K562 (cell line): ENCODE data around the gene C1QTNF12. TPM values are rescaled to one million over a fixed set of nuclear protein-coding genes. Genes with fewer than 3 reads are reported as not detected.
A peak's percentile ranks its signal among the peaks of the same experiment; 100 is the strongest.

Experiments
- ATAC-seq: fragments of 200-7000 bp; cut with Tn5 transposase; 3 replicates; pipeline ENCODE4 v1.9.1; 2020; ENCODE audit warnings: moderate library complexity
- BruUV-seq: library from RNA; stranded (reverse); fragments of 400-500 nt; replicated peaks from 2 replicates; lab custom pipeline; 2021; lab: Mats Ljungman, UMichigan
- CTCF ChIA-PET: fragments of 300-600 bp; formaldehyde crosslinking; extraction: SDS; loops from one replicate; lab custom pipeline; 2021; ENCODE audit warnings: low intra/inter-chr PET ratio; lab: Yijun Ruan, JAX
- POLR2A ChIA-PET: fragments of 300-600, 350-650 bp; sonication (Branson Sonifier 250); formaldehyde crosslinking; extraction: SDS; loops from one replicate; lab custom pipeline; 2021; ENCODE audit warnings: antibody characterized with exemption, inconsistent platforms; lab: Yijun Ruan, JAX
- DNase-seq, 4 experiments: peaks; one replicate each; pipeline versions ENCODE4 v3.0.0 to v3.0.0-alpha.2; 2011 to 2018; ENCODE audit warnings: low spot score in 3 of 4, mixed read lengths in 3 of 4; ENCODE audit errors: extremely low read depth in 1 of 4
- FAIRE-seq: peaks from 2 replicates; lab custom pipeline; 2011; peaks lifted over from hg19 to GRCh38; lab: Jason Lieb, UNC
- H2AFZ ChIP-seq: 2 replicates; pipeline ENCODE4 v1.6.0; 2011; ENCODE audit warnings: low read depth, low read length, control low read depth, inconsistent platforms
- H3K27ac ChIP-seq: fragments of 200-600 bp; 3 replicates; pipeline ENCODE4 v1.8.0; 2011; ENCODE audit warnings: low read depth, mild to moderate bottlenecking, control low read depth, inconsistent platforms, low read length, moderate library complexity, mixed read lengths; ENCODE audit errors: extremely low read depth
- H3K27me3 ChIP-seq, 2 experiments: fragments of 300-600 bp in 1 of 2; 2 replicates in 1 of 2; 3 replicates in 1 of 2; pipeline versions ENCODE4 v1.6.0 to v1.8.0; 2011; ENCODE audit warnings: inconsistent platforms in 2 of 2, low read length in 2 of 2, mild to moderate bottlenecking in 1 of 2, mixed read lengths in 1 of 2, moderate library complexity in 1 of 2; ENCODE audit not compliant: control insufficient read depth in 2 of 2, insufficient read depth in 2 of 2
- H3K36me3 ChIP-seq: fragments of 300-600 bp; 3 replicates; pipeline ENCODE4 v1.8.0; 2011; ENCODE audit warnings: mild to moderate bottlenecking, low read length, inconsistent platforms; ENCODE audit not compliant: control insufficient read depth, insufficient read depth
- H3K4me1 ChIP-seq, 2 experiments: fragments of 200-600 bp in 1 of 2; replicated peaks in 1 of 2; 2 replicates in 1 of 2; 3 replicates in 1 of 2; pipeline versions ENCODE4 v1.5.1 to v1.8.0; 2011; ENCODE audit warnings: inconsistent platforms in 2 of 2, low read length in 2 of 2, mild to moderate bottlenecking in 1 of 2, mixed read lengths in 1 of 2, moderate library complexity in 1 of 2; ENCODE audit not compliant: control insufficient read depth in 2 of 2, insufficient read depth in 2 of 2
- H3K4me2 ChIP-seq: 2 replicates; pipeline ENCODE4 v1.6.1; 2011; ENCODE audit warnings: low read length, control low read depth, inconsistent platforms, mixed read lengths; ENCODE audit not compliant: insufficient read depth
- H3K4me3 ChIP-seq: fragments of 200-600 bp; sonication (generic), shearing (Covaris generic); 2 replicates; pipeline ENCODE4 v1.5.1; 2016; ENCODE audit warnings: control low read depth, inconsistent platforms
- H3K79me2 ChIP-seq: fragments of 200-600 bp; 3 replicates; pipeline ENCODE4 v1.8.0; 2011; ENCODE audit warnings: low read length, inconsistent platforms; ENCODE audit not compliant: control insufficient read depth, insufficient read depth
- H3K9ac ChIP-seq, 2 experiments: 2 replicates each; pipeline versions ENCODE4 v1.6.0 to v1.6.1; 2011; ENCODE audit warnings: low read depth in 2 of 2, low read length in 2 of 2, control low read depth in 1 of 2, inconsistent platforms in 1 of 2, mild to moderate bottlenecking in 1 of 2, mixed read lengths in 1 of 2; ENCODE audit not compliant: insufficient read depth in 1 of 2
- H3K9me1 ChIP-seq: one replicate; pipeline ENCODE4 v1.6.0; 2011; ENCODE audit warnings: inconsistent platforms, mild to moderate bottlenecking, low read length, moderate library complexity; ENCODE audit not compliant: control insufficient read depth, insufficient read depth
- H3K9me3 ChIP-seq: replicated peaks from 2 replicates; pipeline ENCODE4 v1.5.1; 2011; ENCODE audit warnings: low read depth, low read length, inconsistent platforms; ENCODE audit not compliant: control insufficient read depth, insufficient read depth
- H4K20me1 ChIP-seq: replicated peaks from 2 replicates; pipeline ENCODE4 v1.6.1; 2011; ENCODE audit warnings: low read length, inconsistent platforms, mixed read lengths; ENCODE audit not compliant: control insufficient read depth, insufficient read depth
- BACH1 ChIP-seq: fragments of 200-800 bp; sonication (Bioruptor generic); IDR thresholded peaks from 2 replicates; pipeline ENCODE4 v1.6.1; 2016; ENCODE audit warnings: missing genetic modification characterization, missing compliant biosample characterization
- CREB1 ChIP-seq, 2 experiments: sonication (generic) in 1 of 2; formaldehyde crosslinking in 1 of 2; IDR thresholded peaks; 2 replicates each; pipeline versions ENCODE4 v1.6.1 to v1.8.0; 2012 to 2022; ENCODE audit warnings: inconsistent platforms in 1 of 2, mild to moderate bottlenecking in 1 of 2, missing genetic modification reagents in 1 of 2, moderate library complexity in 1 of 2
- GABPA ChIP-seq: fragments of 200-800 bp; sonication (Bioruptor generic); conservative IDR thresholded peaks from 2 replicates; pipeline ENCODE4 v1.6.1; 2016; ENCODE audit warnings: low read depth, missing genetic modification characterization, missing compliant biosample characterization
- HDGF ChIP-seq: fragments of 450-650 bp; IDR thresholded peaks from 2 replicates; pipeline ENCODE4 v1.6.1; 2016
- L3MBTL2 ChIP-seq: fragments of 450-650 bp; IDR thresholded peaks from 2 replicates; pipeline ENCODE4 v1.6.1; 2016; ENCODE audit warnings: mild to moderate bottlenecking, moderate library complexity
- MECOM ChIP-seq: fragments of 250-450 bp; sonication (Bioruptor Pico); IDR thresholded peaks from 2 replicates; pipeline ENCODE4 v1.8.0; 2022; ENCODE audit warnings: inconsistent platforms
- MEF2D ChIP-seq: conservative IDR thresholded peaks from 2 replicates; pipeline ENCODE4 v1.6.1; 2016; ENCODE audit warnings: low read depth, missing genetic modification characterization, missing compliant biosample characterization
- NEUROD1 ChIP-seq: fragments of 150-350 bp; IDR thresholded peaks from 2 replicates; pipeline ENCODE4 v1.6.1; 2014; ENCODE audit warnings: borderline replicate concordance, low read length, low read depth; ENCODE audit not compliant: partially characterized antibody
- SIN3B ChIP-seq: fragments of 450-650 bp; IDR thresholded peaks from 2 replicates; pipeline ENCODE4 v1.6.1; 2017; ENCODE audit warnings: low read depth, mild to moderate bottlenecking, moderate library complexity
- ZNF785 ChIP-seq: fragments of 250-450 bp; sonication (Bioruptor Pico); IDR thresholded peaks from 2 replicates; pipeline ENCODE4 v1.4.0; 2020; ENCODE audit warnings: mild to moderate bottlenecking
- whole genome bisulfite sequencing: fragments of 100-300 bp; shearing (Covaris generic); methylation state at CpG from one replicate; pipeline ENCODE4 v1.1.6; 2016; ENCODE audit warnings: low coverage, mixed read lengths; ENCODE audit not compliant: insufficient coverage; ENCODE audit errors: missing lambda C conversion rate; 5-methylcytosine and 5-hydroxymethylcytosine counted together
- in situ Hi-C: fragments of 300-500 bp; cut with MboI; formaldehyde crosslinking; loops from 4 replicates; pipeline ENCODE4 v1.15.0; 2018; ENCODE audit warnings: inconsistent platforms, mixed read lengths
- intact Hi-C: fragments of 100-400 bp; cut with micrococcal nuclease; formaldehyde crosslinking; loops from 2 replicates; pipeline ENCODE4 v1.14.2; 2022
- polyA plus RNA-seq, 8 experiments: library from polyadenylated mRNA; depleted of rRNA in 4 of 8; stranded (reverse) in 5 of 8; unstranded in 3 of 8; fragments of >200 nt; fragmentation: Nextera tagmentation in 2 of 8; fragmentation: Illumina TruSeq in 1 of 8; extraction: Ambion mirVana in 2 of 8; extraction: Trizol in 1 of 8; gene quantifications; 2 replicates each; pipeline versions ENCODE4 v1.2.1 to v1.2.3, GENCODE V29; 2011 to 2014; ENCODE audit warnings: inconsistent platforms in 1 of 8, missing spikeins in 1 of 8
- total RNA-seq, 7 experiments: library from RNA; depleted of rRNA in 6 of 7; stranded (reverse); fragments of >200 nt in 6 of 7; fragmentation: Illumina TruSeq in 2 of 7; extraction: Trizol in 2 of 7; gene quantifications; 2 replicates each; pipeline versions ENCODE4 v1.2.1 to v1.2.3, GENCODE V29; 2011 to 2021; ENCODE audit warnings: low replicate concordance in 1 of 7
- TF ChIP-seq, protein P1 (sequence below): fragments of 450-650 bp; conservative IDR thresholded peaks from 2 replicates; pipeline ENCODE4 v1.6.1; 2016; ENCODE audit warnings: missing genetic modification characterization, low read depth, mild to moderate bottlenecking, control low read depth, missing compliant biosample characterization
- TF ChIP-seq, protein P2 (sequence below), 2 experiments: fragments of 450-650 bp in 1 of 2; sonication (generic) in 1 of 2; formaldehyde crosslinking in 1 of 2; IDR thresholded peaks in 1 of 2; conservative IDR thresholded peaks in 1 of 2; 2 replicates each; pipeline versions ENCODE4 v1.6.1 to v1.8.1; 2016 to 2023; ENCODE audit warnings: mild to moderate bottlenecking in 2 of 2, moderate library complexity in 2 of 2, inconsistent platforms in 1 of 2, missing genetic modification reagents in 1 of 2
- TF ChIP-seq, protein P3 (sequence below): fragments of 250-450 bp; sonication (Bioruptor Pico); IDR thresholded peaks from 2 replicates; pipeline ENCODE4 v1.4.0; 2020; ENCODE audit warnings: mild to moderate bottlenecking, moderate library complexity, borderline replicate concordance
- TF ChIP-seq, protein P4 (sequence below): fragments of 450-650 bp; formaldehyde crosslinking; IDR thresholded peaks from 2 replicates; pipeline ENCODE4 v1.4.0; 2022; ENCODE audit warnings: missing genetic modification characterization

C1QTNF12 gene
- total and polyA plus RNA-seq, 9 of the 15 experiments (the other 6 are each of a cell fraction or from before 2014, with no cell fraction given): 0.11 to 4.3 (median 0.93) TPM; not detected in 3

DNA sequence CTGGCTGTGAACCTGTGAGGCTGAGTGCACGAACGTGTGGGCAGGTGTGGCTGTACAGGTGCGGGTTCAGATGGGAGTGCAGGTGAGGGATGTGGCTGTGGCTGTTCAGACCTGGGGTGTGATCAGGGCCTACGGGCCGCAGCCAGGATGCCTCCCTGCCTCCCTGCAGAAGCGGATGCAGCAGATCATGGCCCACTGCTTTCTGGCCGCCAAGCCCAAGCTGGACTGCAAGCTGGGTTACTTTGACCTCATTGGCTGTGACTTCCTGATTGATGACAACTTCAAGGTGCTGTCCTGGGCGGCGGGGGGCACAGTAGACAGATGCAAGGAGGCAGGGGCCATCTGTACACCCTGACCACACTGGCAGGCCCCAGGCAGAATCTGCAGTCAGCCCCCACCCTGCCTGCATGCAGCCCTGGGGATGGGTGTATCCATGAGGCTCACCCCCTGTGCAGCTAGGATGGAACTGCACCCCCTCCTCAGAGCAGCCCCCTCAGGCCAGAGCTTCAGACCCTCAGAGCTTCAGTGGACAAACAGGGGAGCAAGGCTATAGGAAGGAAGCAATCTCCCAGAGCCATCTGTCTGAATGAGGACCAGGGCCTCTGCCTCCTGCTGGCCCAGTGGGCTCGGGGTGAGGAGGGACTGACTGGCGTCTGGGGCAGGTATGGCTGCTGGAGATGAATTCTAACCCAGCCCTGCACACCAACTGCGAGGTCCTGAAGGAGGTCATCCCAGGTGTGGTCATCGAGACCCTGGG lies 49.9 kb downstream of the C1QTNF12 start:
- FAIRE-seq: no peak
- H3K27me3 ChIP-seq: no peaks in the 10 kb centered on the region; a peak in 2 of 5 replicates
- TF ChIP-seq, protein P1, sequence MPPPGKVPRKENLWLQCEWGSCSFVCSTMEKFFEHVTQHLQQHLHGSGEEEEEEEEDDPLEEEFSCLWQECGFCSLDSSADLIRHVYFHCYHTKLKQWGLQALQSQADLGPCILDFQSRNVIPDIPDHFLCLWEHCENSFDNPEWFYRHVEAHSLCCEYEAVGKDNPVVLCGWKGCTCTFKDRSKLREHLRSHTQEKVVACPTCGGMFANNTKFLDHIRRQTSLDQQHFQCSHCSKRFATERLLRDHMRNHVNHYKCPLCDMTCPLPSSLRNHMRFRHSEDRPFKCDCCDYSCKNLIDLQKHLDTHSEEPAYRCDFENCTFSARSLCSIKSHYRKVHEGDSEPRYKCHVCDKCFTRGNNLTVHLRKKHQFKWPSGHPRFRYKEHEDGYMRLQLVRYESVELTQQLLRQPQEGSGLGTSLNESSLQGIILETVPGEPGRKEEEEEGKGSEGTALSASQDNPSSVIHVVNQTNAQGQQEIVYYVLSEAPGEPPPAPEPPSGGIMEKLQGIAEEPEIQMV (tag): no peak
- TF ChIP-seq GABPA (no peak), L3MBTL2 (no peak), MECOM (CRISPR knock-in tag) (no peak), SIN3B (no peak), BACH1 (tag) (no peak), NEUROD1 (no peak), CREB1 (IDR thresholded peaks at IDR 0.05) (no peak), CREB1 (CRISPR knock-in tag; IDR thresholded peaks at IDR 0.05) (no peak), HDGF (no peak), ZNF785 (no peak), MEF2D (tag) (no peak)
- TF ChIP-seq, protein P2, sequence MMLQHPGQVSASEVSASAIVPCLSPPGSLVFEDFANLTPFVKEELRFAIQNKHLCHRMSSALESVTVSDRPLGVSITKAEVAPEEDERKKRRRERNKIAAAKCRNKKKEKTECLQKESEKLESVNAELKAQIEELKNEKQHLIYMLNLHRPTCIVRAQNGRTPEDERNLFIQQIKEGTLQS (IDR thresholded peaks at IDR 0.05): no peak
- TF ChIP-seq, protein P2 (CRISPR knock-in tag; conservative IDR thresholded peaks at IDR 0.05): no peak
- TF ChIP-seq, protein P3, sequence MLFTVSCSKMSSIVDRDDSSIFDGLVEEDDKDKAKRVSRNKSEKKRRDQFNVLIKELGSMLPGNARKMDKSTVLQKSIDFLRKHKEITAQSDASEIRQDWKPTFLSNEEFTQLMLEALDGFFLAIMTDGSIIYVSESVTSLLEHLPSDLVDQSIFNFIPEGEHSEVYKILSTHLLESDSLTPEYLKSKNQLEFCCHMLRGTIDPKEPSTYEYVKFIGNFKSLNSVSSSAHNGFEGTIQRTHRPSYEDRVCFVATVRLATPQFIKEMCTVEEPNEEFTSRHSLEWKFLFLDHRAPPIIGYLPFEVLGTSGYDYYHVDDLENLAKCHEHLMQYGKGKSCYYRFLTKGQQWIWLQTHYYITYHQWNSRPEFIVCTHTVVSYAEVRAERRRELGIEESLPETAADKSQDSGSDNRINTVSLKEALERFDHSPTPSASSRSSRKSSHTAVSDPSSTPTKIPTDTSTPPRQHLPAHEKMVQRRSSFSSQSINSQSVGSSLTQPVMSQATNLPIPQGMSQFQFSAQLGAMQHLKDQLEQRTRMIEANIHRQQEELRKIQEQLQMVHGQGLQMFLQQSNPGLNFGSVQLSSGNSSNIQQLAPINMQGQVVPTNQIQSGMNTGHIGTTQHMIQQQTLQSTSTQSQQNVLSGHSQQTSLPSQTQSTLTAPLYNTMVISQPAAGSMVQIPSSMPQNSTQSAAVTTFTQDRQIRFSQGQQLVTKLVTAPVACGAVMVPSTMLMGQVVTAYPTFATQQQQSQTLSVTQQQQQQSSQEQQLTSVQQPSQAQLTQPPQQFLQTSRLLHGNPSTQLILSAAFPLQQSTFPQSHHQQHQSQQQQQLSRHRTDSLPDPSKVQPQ (CRISPR knock-in tag): no peak
- TF ChIP-seq, protein P4, sequence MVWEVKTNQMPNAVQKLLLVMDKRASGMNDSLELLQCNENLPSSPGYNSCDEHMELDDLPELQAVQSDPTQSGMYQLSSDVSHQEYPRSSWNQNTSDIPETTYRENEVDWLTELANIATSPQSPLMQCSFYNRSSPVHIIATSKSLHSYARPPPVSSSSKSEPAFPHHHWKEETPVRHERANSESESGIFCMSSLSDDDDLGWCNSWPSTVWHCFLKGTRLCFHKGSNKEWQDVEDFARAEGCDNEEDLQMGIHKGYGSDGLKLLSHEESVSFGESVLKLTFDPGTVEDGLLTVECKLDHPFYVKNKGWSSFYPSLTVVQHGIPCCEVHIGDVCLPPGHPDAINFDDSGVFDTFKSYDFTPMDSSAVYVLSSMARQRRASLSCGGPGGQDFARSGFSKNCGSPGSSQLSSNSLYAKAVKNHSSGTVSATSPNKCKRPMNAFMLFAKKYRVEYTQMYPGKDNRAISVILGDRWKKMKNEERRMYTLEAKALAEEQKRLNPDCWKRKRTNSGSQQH (CRISPR knock-in tag): no peak

More for the DNA sequence above, 49.9 kb downstream of the C1QTNF12 start:
- intact Hi-C loops: no loop called here
- Histone ChIP-seq H2AFZ (no peak overlapping the region), H3K4me1 (peaks cover 0 to 48% of the 10 kb centered on the region in 2 experiments; a peak in 3 of 5 replicates), H3K36me3 (no peaks in the 10 kb centered on the region), H3K27ac (no peak overlapping the region), H3K9ac (no peak overlapping the region), H3K9me3 (peaks cover 6% of the 10 kb centered on the region; the same call in 1 of the 2 replicates), H3K79me2 (no peaks in the 10 kb centered on the region), H3K4me3 (no peak overlapping the region), H3K9me1 (no peaks in the 10 kb centered on the region), H3K4me2 (no peak overlapping the region), H4K20me1 (no peaks in the 10 kb centered on the region)
- WGBS: 19% methylated on average over 13 of the region's 13 CpGs
- DNase-seq (peak in 1 of 4 experiments; percentile 6), ATAC-seq (no peak)
- POLR2A ChIA-PET: interaction anchor here (1.2 kb wide), 1 partner anchor 8 kb away, joined by 4 read pairs; no protein-coding TSS in a partner anchor
- CTCF ChIA-PET: no interaction called here
- no TSS peak for BruUV-seq
- in situ Hi-C loops: no loop called here
